Measurements from ENCODE around the gene NR6A1. TPM values are rescaled to one million over a fixed set of nuclear protein-coding genes. Genes with fewer than 3 reads are reported as not detected.

NR6A1 gene
- total RNA-seq, 1 donor from 2014 or later = 302 TPM

DNA sequence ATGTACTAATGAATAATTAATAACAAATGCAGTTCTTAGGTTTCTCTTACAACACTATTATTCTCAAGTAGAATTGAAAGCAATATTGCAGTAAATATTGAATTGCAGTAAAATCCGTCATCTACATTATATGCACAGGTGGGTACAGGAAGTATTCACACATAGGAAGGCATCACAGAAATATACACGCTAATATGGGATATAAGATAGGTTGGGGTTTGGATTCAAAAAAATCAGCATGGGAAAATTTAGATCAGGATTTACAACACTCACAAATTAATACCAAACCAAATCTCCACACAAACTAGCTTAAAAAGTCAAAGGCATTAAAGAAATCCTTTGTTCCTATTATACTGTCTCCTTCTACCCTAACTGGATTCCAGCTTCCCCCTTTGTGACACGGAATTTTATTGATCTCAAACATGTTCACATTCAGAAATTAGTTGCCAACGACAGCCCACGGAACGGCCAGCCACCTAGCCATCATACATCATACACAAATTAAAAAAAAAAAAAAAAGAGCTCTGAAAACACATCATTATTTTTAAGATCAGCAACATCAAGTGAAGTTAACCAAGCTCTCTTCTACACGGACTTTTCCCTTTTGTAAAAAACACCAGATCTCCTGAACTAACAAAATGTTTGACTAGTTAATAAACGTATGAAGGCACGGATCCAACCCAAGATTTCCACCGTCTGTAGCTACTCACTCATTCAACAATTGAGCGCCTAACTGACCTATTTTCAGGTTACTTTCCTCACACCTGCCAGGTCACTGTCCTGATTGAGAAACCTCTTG, 2.2 kb downstream of the NR6A1 start:
- H3K36me3 Mint-ChIP-seq = no peaks in the 10 kb centered on the region
- H3K9me3 Mint-ChIP-seq = no peaks in the 10 kb centered on the region
- TF ChIP-seq CTCF (IDR thresholded peaks at IDR 0.05) (no peak), EZH2phosphoT487 (IDR thresholded peaks at IDR 0.05) (no peak), EZH2 (IDR thresholded peaks at IDR 0.05) (no peak)
- peaks cover 5% of the 10 kb centered on the region for H3K27me3 Mint-ChIP-seq (ENCODE audit: insufficient read depth, low read depth)
- Histone ChIP-seq H4K20me1 (ENCODE audit: low read depth) (peaks cover 46% of the 10 kb centered on the region), H3K4me1 (peaks cover 46% of the 10 kb centered on the region), H2AFZ (replicated peaks) (no peak overlapping the region), H3K9me3 (ENCODE audit: low read depth) (no peaks in the 10 kb centered on the region), H3K4me2 (peak overlapping the region; percentile 95), H3K4me3 (peak overlapping the region; percentile 94), H3F3A (ENCODE audit: low read depth) (peaks cover 66% of the 10 kb centered on the region), H3K27me3 (no peaks in the 10 kb centered on the region), H3K79me2 (ENCODE audit: low read depth) (peaks cover 71% of the 10 kb centered on the region), H3K27ac (no peak overlapping the region), H3K36me3 (no peaks in the 10 kb centered on the region), H3K9ac (peak overlapping the region; percentile 77)
- peaks cover 56% of the 10 kb centered on the region for H3K4me1 Mint-ChIP-seq
- peak overlapping the region; percentile 86 for H3K27ac Mint-ChIP-seq
- peak overlapping the region; percentile 96 for H3K4me3 Mint-ChIP-seq
- DNase-seq (ENCODE audit: low spot score) = no peak

DNA sequence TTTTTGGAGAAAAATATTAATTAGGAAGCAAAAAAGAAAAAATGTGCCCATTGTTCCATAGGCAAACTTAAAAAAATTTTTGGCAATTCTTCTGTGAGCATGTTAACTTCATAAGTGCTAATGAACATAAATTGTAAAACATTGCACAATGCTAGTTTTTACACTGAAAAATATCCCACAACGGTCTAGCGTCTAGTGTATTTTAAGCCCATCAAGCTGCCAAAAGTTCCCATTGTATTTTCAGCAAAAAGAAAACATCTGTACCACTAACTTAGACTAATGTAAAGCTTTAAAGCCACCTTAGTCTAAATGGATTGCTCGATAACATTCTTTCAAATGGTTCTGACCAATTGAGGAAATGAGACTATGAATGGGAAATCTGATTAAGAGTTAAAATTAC, 2.8 kb downstream of the NR6A1 start:
- H3K79me2 ChIP-seq (ENCODE audit: low read depth) = peaks cover 77% of the 10 kb centered on the region
- H3K4me2 ChIP-seq = peak overlapping the region; percentile 95
- peak overlapping the region; percentile 33 for H3K27ac ChIP-seq
- Mint-ChIP-seq H3K27me3 (ENCODE audit: insufficient read depth, low read depth) (peaks cover 5% of the 10 kb centered on the region), H3K4me3 (peak overlapping the region; percentile 96), H3K4me1 (peaks cover 59% of the 10 kb centered on the region), H3K9me3 (no peaks in the 10 kb centered on the region), H3K36me3 (no peaks in the 10 kb centered on the region), H3K27ac (no peak overlapping the region)
- TF ChIP-seq CTCF (IDR thresholded peaks at IDR 0.05) (no peak), EZH2 (IDR thresholded peaks at IDR 0.05) (no peak), EZH2phosphoT487 (IDR thresholded peaks at IDR 0.05) (no peak)
- no peaks in the 10 kb centered on the region for H3K36me3 ChIP-seq
- no peaks in the 10 kb centered on the region for H3K27me3 ChIP-seq
- H2AFZ ChIP-seq (replicated peaks) = no peak overlapping the region
- peaks cover 50% of the 10 kb centered on the region for H3K4me1 ChIP-seq
- H3K4me3 ChIP-seq = peak overlapping the region; percentile 94
- peaks cover 52% of the 10 kb centered on the region for H4K20me1 ChIP-seq (ENCODE audit: low read depth)
- peak overlapping the region; percentile 22 for H3K9ac ChIP-seq
- DNase-seq (ENCODE audit: low spot score) = no peak
- no peaks in the 10 kb centered on the region for H3K9me3 ChIP-seq (ENCODE audit: low read depth)
- H3F3A ChIP-seq (ENCODE audit: low read depth) = peaks cover 66% of the 10 kb centered on the region

DNA sequence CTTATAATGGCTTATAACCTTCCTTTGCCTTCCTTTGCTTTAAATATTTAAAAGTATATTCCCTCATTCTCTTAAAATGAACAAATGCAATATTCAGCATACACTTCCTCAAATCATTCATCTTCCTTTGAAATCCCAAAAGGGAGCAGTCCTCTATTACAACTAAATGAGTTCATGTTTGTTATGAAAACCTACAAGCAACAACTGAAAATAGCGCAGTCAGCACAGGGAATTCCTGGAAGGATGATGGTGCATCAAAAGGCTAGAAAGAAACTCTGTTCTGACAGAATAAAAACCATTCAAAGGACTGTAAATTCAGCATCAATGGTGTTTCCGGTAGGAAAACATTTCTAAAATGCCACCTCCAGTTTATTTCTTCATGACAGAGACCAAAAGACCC, 3.3 kb downstream of the NR6A1 start:
- TF ChIP-seq CTCF (IDR thresholded peaks at IDR 0.05) (no peak), EZH2phosphoT487 (IDR thresholded peaks at IDR 0.05) (no peak), EZH2 (IDR thresholded peaks at IDR 0.05) (no peak)
- Histone ChIP-seq H3K4me1 (peaks cover 55% of the 10 kb centered on the region), H4K20me1 (ENCODE audit: low read depth) (peaks cover 57% of the 10 kb centered on the region), H3K9me3 (ENCODE audit: low read depth) (no peaks in the 10 kb centered on the region), H3F3A (ENCODE audit: low read depth) (peaks cover 69% of the 10 kb centered on the region), H3K36me3 (no peaks in the 10 kb centered on the region), H3K4me3 (peak overlapping the region; percentile 94), H3K9ac (peak overlapping the region; percentile 22), H3K4me2 (peak overlapping the region; percentile 95), H3K27me3 (no peaks in the 10 kb centered on the region), H3K79me2 (ENCODE audit: low read depth) (peaks cover 82% of the 10 kb centered on the region), H2AFZ (replicated peaks) (no peak overlapping the region), H3K27ac (peak overlapping the region; percentile 44)
- DNase-seq (ENCODE audit: low spot score) = no peak
- no peaks in the 10 kb centered on the region for H3K9me3 Mint-ChIP-seq
- peaks cover 5% of the 10 kb centered on the region for H3K27me3 Mint-ChIP-seq (ENCODE audit: insufficient read depth, low read depth)
- H3K36me3 Mint-ChIP-seq = no peaks in the 10 kb centered on the region
- peaks cover 64% of the 10 kb centered on the region for H3K4me1 Mint-ChIP-seq
- no peak overlapping the region for H3K27ac Mint-ChIP-seq
- H3K4me3 Mint-ChIP-seq = peak overlapping the region; percentile 96

Measured in neural progenitor cell (in vitro differentiated cells).